A549 (cell line): ENCODE results near the gene PLD6.

Experiments used
- CHD2 ChIP-seq: fragments of 150-350 bp; IDR thresholded peaks from 2 replicates; pipeline ENCODE4 v1.6.1; 2014; ENCODE audit warnings: low read length; ENCODE audit not compliant: partially characterized antibody
- FOSB ChIP-seq: fragments of 250-450 bp; sonication (Bioruptor Pico); IDR thresholded peaks from 2 replicates; pipeline ENCODE4 v1.5.0; 2020; ENCODE audit warnings: mild to moderate bottlenecking, moderate library complexity
- POLR2A ChIP-seq: IDR thresholded peaks from 2 replicates; pipeline ENCODE4 v1.6.1; 2012; ENCODE audit warnings: mild to moderate bottlenecking, low read length
- RAD21 ChIP-seq, 2 experiments: fragments of >200 bp in 1 of 2; sonication (Bioruptor Twin) in 1 of 2; formaldehyde crosslinking in 1 of 2; IDR thresholded peaks in 1 of 2; conservative IDR thresholded peaks in 1 of 2; 2 replicates in 1 of 2; 3 replicates in 1 of 2; pipeline ENCODE4 v1.6.1; 2012 to 2018; ENCODE audit warnings: inconsistent platforms in 1 of 2
- TF ChIP-seq, protein P1 (sequence below): fragments of >200 bp; sonication (Bioruptor Twin); formaldehyde crosslinking; IDR thresholded peaks from 3 replicates; pipeline ENCODE4 v1.5.1; 2016
- TF ChIP-seq, protein P2 (sequence below): IDR thresholded peaks from 2 replicates; pipeline ENCODE4 v1.6.1; 2012

DNA sequence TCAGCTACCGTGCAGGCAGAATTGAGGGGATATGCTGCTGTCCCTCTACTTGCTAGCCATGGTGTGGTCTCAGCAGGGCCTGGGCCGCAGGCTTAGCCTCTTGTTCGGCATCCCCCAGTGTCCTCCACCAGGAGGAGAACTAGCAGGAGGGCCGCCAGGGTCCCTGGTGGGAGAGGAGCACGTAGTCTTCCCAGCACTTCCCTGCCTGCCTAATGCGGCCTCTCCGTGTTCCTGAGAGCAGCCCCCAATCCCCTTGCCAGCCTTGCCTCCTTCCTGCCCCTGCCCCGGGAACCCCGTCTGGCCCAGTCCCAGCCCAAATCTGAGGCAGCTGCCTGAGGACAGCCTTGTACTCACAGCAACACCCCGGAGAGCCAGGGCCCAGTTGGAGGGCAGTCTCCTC, 38.1 kb downstream of the PLD6 start:
- TF ChIP-seq FOSB (CRISPR knock-in tag) (no peak), RAD21 (conservative IDR thresholded peaks at IDR 0.05 in 1 of 2, IDR thresholded peaks at IDR 0.05 in 1 of 2) (no peak), CHD2 (no peak), POLR2A (no peak)
- TF ChIP-seq, protein P1, sequence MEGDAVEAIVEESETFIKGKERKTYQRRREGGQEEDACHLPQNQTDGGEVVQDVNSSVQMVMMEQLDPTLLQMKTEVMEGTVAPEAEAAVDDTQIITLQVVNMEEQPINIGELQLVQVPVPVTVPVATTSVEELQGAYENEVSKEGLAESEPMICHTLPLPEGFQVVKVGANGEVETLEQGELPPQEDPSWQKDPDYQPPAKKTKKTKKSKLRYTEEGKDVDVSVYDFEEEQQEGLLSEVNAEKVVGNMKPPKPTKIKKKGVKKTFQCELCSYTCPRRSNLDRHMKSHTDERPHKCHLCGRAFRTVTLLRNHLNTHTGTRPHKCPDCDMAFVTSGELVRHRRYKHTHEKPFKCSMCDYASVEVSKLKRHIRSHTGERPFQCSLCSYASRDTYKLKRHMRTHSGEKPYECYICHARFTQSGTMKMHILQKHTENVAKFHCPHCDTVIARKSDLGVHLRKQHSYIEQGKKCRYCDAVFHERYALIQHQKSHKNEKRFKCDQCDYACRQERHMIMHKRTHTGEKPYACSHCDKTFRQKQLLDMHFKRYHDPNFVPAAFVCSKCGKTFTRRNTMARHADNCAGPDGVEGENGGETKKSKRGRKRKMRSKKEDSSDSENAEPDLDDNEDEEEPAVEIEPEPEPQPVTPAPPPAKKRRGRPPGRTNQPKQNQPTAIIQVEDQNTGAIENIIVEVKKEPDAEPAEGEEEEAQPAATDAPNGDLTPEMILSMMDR: no peak
- TF ChIP-seq, protein P2, sequence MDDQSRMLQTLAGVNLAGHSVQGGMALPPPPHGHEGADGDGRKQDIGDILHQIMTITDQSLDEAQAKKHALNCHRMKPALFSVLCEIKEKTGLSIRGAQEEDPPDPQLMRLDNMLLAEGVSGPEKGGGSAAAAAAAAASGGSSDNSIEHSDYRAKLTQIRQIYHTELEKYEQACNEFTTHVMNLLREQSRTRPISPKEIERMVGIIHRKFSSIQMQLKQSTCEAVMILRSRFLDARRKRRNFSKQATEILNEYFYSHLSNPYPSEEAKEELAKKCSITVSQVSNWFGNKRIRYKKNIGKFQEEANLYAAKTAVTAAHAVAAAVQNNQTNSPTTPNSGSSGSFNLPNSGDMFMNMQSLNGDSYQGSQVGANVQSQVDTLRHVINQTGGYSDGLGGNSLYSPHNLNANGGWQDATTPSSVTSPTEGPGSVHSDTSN: no peak
